H1 (cell line): ENCODE results near the gene STK11IP. TPM values are rescaled to one million over a fixed set of nuclear protein-coding genes. Genes with fewer than 3 reads are reported as not detected.
A peak's percentile ranks its signal among the peaks of the same experiment; 100 is the strongest.

ENCODE experiments used
- CTCF ChIA-PET: fragments of 300-600 bp; sonication (Branson Sonifier 250); formaldehyde crosslinking; loops from one replicate; lab custom pipeline; 2021; ENCODE audit not compliant: partially characterized antibody; lab: Charles Lee
- POLR2A ChIA-PET: fragments of 300-600 bp; sonication (Branson Sonifier 250); formaldehyde crosslinking; loops from one replicate; lab custom pipeline; 2021; ENCODE audit warnings: inconsistent platforms; ENCODE audit not compliant: partially characterized antibody; lab: Charles Lee
- DNase-seq, 2 experiments: peaks; one replicate each; pipeline versions ENCODE4 v3.0.0 to v3.0.0-alpha.2; 2010 to 2022; ENCODE audit warnings: low spot score in 2 of 2, low read depth in 1 of 2, mixed read lengths in 1 of 2
- FAIRE-seq: peaks from 2 replicates; lab custom pipeline; 2011; peaks lifted over from hg19 to GRCh38; lab: Jason Lieb, UNC
- H2AFZ ChIP-seq: 2 replicates; pipeline ENCODE4 v1.8.1; 2012; ENCODE audit warnings: low read length, inconsistent platforms
- H2AK5ac ChIP-seq: 2 replicates; pipeline ENCODE4 v1.6.1; 2013; ENCODE audit warnings: low read depth, low read length
- H2BK120ac ChIP-seq: replicated peaks from 2 replicates; pipeline ENCODE3; 2013; ENCODE audit warnings: low read depth, low read length, inconsistent platforms
- H2BK12ac ChIP-seq: 2 replicates; pipeline ENCODE4 v1.6.1; 2013; ENCODE audit warnings: low read depth, low read length
- H2BK15ac ChIP-seq: 2 replicates; pipeline ENCODE4 v1.6.1; 2013; ENCODE audit warnings: low read length
- H2BK20ac ChIP-seq: 2 replicates; pipeline ENCODE4 v1.6.1; 2013; ENCODE audit warnings: low read length
- H2BK5ac ChIP-seq: 2 replicates; pipeline ENCODE4 v1.6.1; 2013; ENCODE audit warnings: low read depth, low read length
- H3K14ac ChIP-seq: 2 replicates; pipeline ENCODE4 v1.6.1; 2013; ENCODE audit warnings: inconsistent platforms; ENCODE audit not compliant: insufficient read length
- H3K18ac ChIP-seq: 2 replicates; pipeline ENCODE4 v1.6.1; 2013; ENCODE audit warnings: low read length; ENCODE audit errors: extremely low read depth
- H3K23ac ChIP-seq: 2 replicates; pipeline ENCODE4 v1.6.1; 2013; ENCODE audit warnings: inconsistent platforms; ENCODE audit not compliant: insufficient read length
- H3K23me2 ChIP-seq: 2 replicates; pipeline ENCODE4 v1.6.1; 2013; ENCODE audit warnings: low read depth, low read length
- H3K27ac ChIP-seq: 2 replicates; pipeline ENCODE4 v1.6.1; 2011; ENCODE audit warnings: low read depth, low read length, inconsistent platforms
- H3K27me3 ChIP-seq, 4 experiments: replicated peaks in 1 of 4; 1 replicate in 1 of 4; 2 replicates in 3 of 4; pipeline versions ENCODE4 v1.6.1 to v1.8.1; 2011 to 2013; ENCODE audit warnings: low read length in 3 of 4, mild to moderate bottlenecking in 3 of 4, inconsistent platforms in 2 of 4, mixed read lengths in 2 of 4, moderate library complexity in 1 of 4; ENCODE audit not compliant: control insufficient read depth in 3 of 4, insufficient read depth in 3 of 4; ENCODE audit errors: extremely low read depth in 1 of 4
- H3K36me3 ChIP-seq, 4 experiments: 2 replicates each; pipeline versions ENCODE4 v1.6.1 to v1.8.1; 2011 to 2013; ENCODE audit warnings: mild to moderate bottlenecking in 4 of 4, low read length in 3 of 4, moderate library complexity in 2 of 4, control low read depth in 1 of 4, inconsistent platforms in 1 of 4; ENCODE audit not compliant: insufficient read depth in 4 of 4, control insufficient read depth in 2 of 4
- H3K4ac ChIP-seq: replicated peaks from 2 replicates; pipeline ENCODE3; 2013; ENCODE audit warnings: low read length, low read depth, mixed read lengths, inconsistent platforms; ENCODE audit not compliant: insufficient read length
- H3K4me1 ChIP-seq, 4 experiments: replicated peaks in 1 of 4; 1 replicate in 1 of 4; 2 replicates in 3 of 4; pipeline versions ENCODE4 v1.6.1 to v1.8.1; 2011 to 2013; ENCODE audit warnings: low read length in 3 of 4, inconsistent platforms in 2 of 4, mixed read lengths in 1 of 4; ENCODE audit not compliant: insufficient read depth in 4 of 4, control insufficient read depth in 3 of 4
- H3K4me2 ChIP-seq, 2 experiments: 2 replicates each; pipeline versions ENCODE4 v1.6.1 to v1.8.1; 2011 to 2013; ENCODE audit warnings: low read depth in 2 of 2, low read length in 2 of 2, control low read depth in 1 of 2, inconsistent platforms in 1 of 2, mild to moderate bottlenecking in 1 of 2; ENCODE audit not compliant: insufficient read depth in 1 of 2
- H3K4me3 ChIP-seq, 4 experiments: fragments of 200-600, 300-600 bp in 1 of 4; sonication (generic), shearing (Covaris generic), sonication (Bioruptor Twin) in 1 of 4; 2 replicates each; pipeline versions ENCODE4 v1.5.1 to v1.8.1; 2011 to 2016; ENCODE audit warnings: low read length in 4 of 4, low read depth in 3 of 4, control low read depth in 2 of 4, inconsistent platforms in 2 of 4, mild to moderate bottlenecking in 2 of 4, mixed read lengths in 1 of 4, moderate library complexity in 1 of 4; ENCODE audit not compliant: insufficient read depth in 2 of 4; ENCODE audit errors: extremely low read depth in 1 of 4
- H3K56ac ChIP-seq: replicated peaks from 2 replicates; pipeline ENCODE3; 2013; ENCODE audit warnings: low read depth, mild to moderate bottlenecking, mixed read lengths, low read length, inconsistent platforms; ENCODE audit not compliant: insufficient read length
- H3K79me1 ChIP-seq: 2 replicates; pipeline ENCODE4 v1.6.1; 2013; ENCODE audit warnings: low read depth, low read length, control low read depth
- H3K79me2 ChIP-seq, 2 experiments: 2 replicates each; pipeline versions ENCODE4 v1.6.1 to v1.8.1; 2012 to 2013; ENCODE audit warnings: low read length in 2 of 2, mild to moderate bottlenecking in 2 of 2, inconsistent platforms in 1 of 2; ENCODE audit not compliant: insufficient read depth in 2 of 2, control insufficient read depth in 1 of 2
- H3K9ac ChIP-seq, 4 experiments: replicated peaks in 1 of 4; 1 replicate in 1 of 4; 2 replicates in 3 of 4; pipeline versions ENCODE4 v1.6.1 to v1.8.1; 2011 to 2013; ENCODE audit warnings: low read depth in 3 of 4, low read length in 3 of 4, control low read depth in 2 of 4, mild to moderate bottlenecking in 2 of 4, moderate library complexity in 2 of 4, inconsistent platforms in 1 of 4; ENCODE audit errors: extremely low read depth in 1 of 4
- H3K9me3 ChIP-seq, 2 experiments: 2 replicates each; pipeline versions ENCODE4 v1.6.1 to v1.8.1; 2012 to 2013; ENCODE audit warnings: mild to moderate bottlenecking in 2 of 2, moderate library complexity in 2 of 2, control low read depth in 1 of 2, inconsistent platforms in 1 of 2, low read depth in 1 of 2, low read length in 1 of 2, mixed read lengths in 1 of 2; ENCODE audit not compliant: insufficient read depth in 2 of 2
- H4K20me1 ChIP-seq, 2 experiments: replicated peaks in 1 of 2; 2 replicates each; pipeline versions ENCODE3 to v1.8.1; 2011 to 2013; ENCODE audit warnings: inconsistent platforms in 2 of 2, low read length in 2 of 2, mild to moderate bottlenecking in 1 of 2; ENCODE audit not compliant: insufficient read depth in 2 of 2, control insufficient read depth in 1 of 2
- H4K5ac ChIP-seq: 2 replicates; pipeline ENCODE4 v1.6.1; 2013; ENCODE audit warnings: low read length, low read depth, mixed read lengths, inconsistent platforms; ENCODE audit not compliant: insufficient read length
- H4K8ac ChIP-seq: 2 replicates; pipeline ENCODE4 v1.8.0; 2013; ENCODE audit warnings: mild to moderate bottlenecking, moderate library complexity, low read length, inconsistent platforms; ENCODE audit not compliant: insufficient read depth; ENCODE audit errors: extremely low read depth
- H4K91ac ChIP-seq: replicated peaks from 2 replicates; pipeline ENCODE3; 2013; ENCODE audit warnings: low read length, mixed read lengths, inconsistent platforms; ENCODE audit not compliant: insufficient read length
- TEAD4 ChIP-seq: IDR thresholded peaks from 2 replicates; pipeline ENCODE4 v1.6.1; 2012; ENCODE audit warnings: low read depth, low read length, inconsistent platforms, mixed read lengths
- YY1 ChIP-seq: IDR thresholded peaks from 2 replicates; pipeline ENCODE4 v1.6.1; 2011; ENCODE audit warnings: low read depth, mild to moderate bottlenecking, low read length
- ZNF274 ChIP-seq: IDR thresholded peaks from 2 replicates; pipeline ENCODE4 v1.7.0; 2012; ENCODE audit warnings: low read length, borderline replicate concordance; ENCODE audit errors: extremely low read depth
- polyA plus RNA-seq, 7 experiments: library from polyadenylated mRNA; depleted of rRNA in 3 of 7; stranded (reverse) in 5 of 7; unstranded in 2 of 7; fragments of >200 nt in 5 of 7; fragments of 200-250 nt in 2 of 7; gene quantifications; 1 replicate in 5 of 7; 2 replicates in 1 of 7; 4 replicates in 1 of 7; pipeline versions ENCODE4 v1.2.1 to v1.2.3, GENCODE V29; 2011 to 2013; ENCODE audit warnings: missing spikeins in 2 of 7, mixed read lengths in 2 of 7
- total RNA-seq: library from RNA; stranded (reverse); fragmentation: NEBNext Ultra II Directional; extraction: Animal tissue kit (Norgen Biotek cat#: 25700); gene quantifications from 2 replicates; pipeline ENCODE4 v1.2.1, GENCODE V29; 2021

The STK11IP gene
- total and polyA plus RNA-seq, 2 of the 8 experiments (the other 6 are each of a cell fraction or from before 2014, with no cell fraction given), result 18.5 to 29.6 TPM

- no peak overlapping the region for H3K4me3 ChIP-seq
- DNase-seq, result no peak
- H3K23me2 ChIP-seq, result peaks cover 1% of the 10 kb centered on the region; the same call in 1 of the 2 replicates
- peaks cover 0 to 3% (median 1%) of the 10 kb centered on the region in 4 experiments; a peak in 1 of 7 replicates for H3K4me1 ChIP-seq
- H4K5ac ChIP-seq, result no peak overlapping the region
- no peak overlapping the region for H4K8ac ChIP-seq
- peak overlapping the region; percentile 15; the same call in 1 of the 2 replicates for H2AK5ac ChIP-seq
- no peak overlapping the region for H3K18ac ChIP-seq
- FAIRE-seq, result no peak
- peaks cover 9 to 11% of the 10 kb centered on the region in 2 experiments; a peak in 2 of 4 replicates for H3K9me3 ChIP-seq
- 0 out of 4 replicates have a peak overlapping the region, but pooled peaks of 1 of the 2 experiments have one; percentile 37 for H3K4me2 ChIP-seq
- no peaks in the 10 kb centered on the region for H3K27me3 ChIP-seq
- no peak overlapping the region for H4K91ac ChIP-seq
- 0 out of 2 replicates have a peak overlapping the region, but pooled peaks have one; percentile 5 for H3K27ac ChIP-seq
- peak overlapping the region; percentile 28; the same call in 1 of the 2 replicates for H2BK5ac ChIP-seq
- no peak overlapping the region for H2BK12ac ChIP-seq
- no peak overlapping the region for H3K14ac ChIP-seq
- H3K4ac ChIP-seq, result peak overlapping the region; percentile 44
- CTCF ChIA-PET, result interaction anchor here (1.3 to 8.0 kb wide), 2 partner anchors 28 to 140 kb away, joined by 3 to 49 read pairs; no protein-coding TSS in a partner anchor
- H3K56ac ChIP-seq, result no peak overlapping the region
- no peak overlapping the region for H2BK120ac ChIP-seq
- no peaks in the 10 kb centered on the region for H3K79me1 ChIP-seq
- H2BK20ac ChIP-seq, result 0 out of 2 replicates have a peak overlapping the region, but pooled peaks have one; percentile 56
- POLR2A ChIA-PET, result interaction anchor here (0.8 to 2.2 kb wide), 5 partner anchors 9 to 20 kb away, joined by 3 to 6 read pairs (median 4); no protein-coding TSS in a partner anchor
- no peak overlapping the region for H2BK15ac ChIP-seq
- H3K79me2 ChIP-seq, result no peaks in the 10 kb centered on the region
- H4K20me1 ChIP-seq, result no peaks in the 10 kb centered on the region
- TF ChIP-seq ZNF274 (no peak), YY1 (no peak), TEAD4 (peak; percentile 71; the same call in 1 of the 2 replicates)
- no peak overlapping the region for H3K9ac ChIP-seq
- H3K23ac ChIP-seq, result no peak overlapping the region
- H2AFZ ChIP-seq, result no peak overlapping the region
- no peaks in the 10 kb centered on the region for H3K36me3 ChIP-seq
These were observed 64.9 kb downstream of the STK11IP start for GRCh38 chr2:219662566-219662965.
